ENCODE measurements around the gene NFRKB. TPM values are rescaled to one million over a fixed set of nuclear protein-coding genes. Genes with fewer than 3 reads are reported as not detected.
"Not testable (repeated sequence)": the region's sequence is repeated elsewhere in the genome, so short reads cannot be mapped to it uniquely, and the experiment has no call there.

NFRKB gene
- total RNA-seq, 2 donors from 2014 or later, result 12.3 to 16.2 TPM

- no peak overlapping the region for H3K4me3 ChIP-seq
- no peak for TF ChIP-seq CTCF (IDR thresholded peaks at IDR 0.05)
- no peak overlapping the region for H3K27ac ChIP-seq
- no peaks in the 10 kb centered on the region for H3K9me3 ChIP-seq
- no peaks in the 10 kb centered on the region for H3K27me3 ChIP-seq
- no peak for DNase-seq (ENCODE audit: low spot score)
- H3K36me3 ChIP-seq, result no peaks in the 10 kb centered on the region
- peaks cover 0 to 12% of the 10 kb centered on the region in 2 donors for H3K4me1 ChIP-seq
Observed at GRCh38 chr11:129852125-129852740, 43.1 kb downstream of the NFRKB start.

GRCh38 chr11:129849447-129850130 is 45.8 kb downstream of the NFRKB start:
- Histone ChIP-seq H3K27ac (no peak overlapping the region), H3K4me3 (no peak overlapping the region), H3K36me3 (no peaks in the 10 kb centered on the region), H3K4me1 (peaks cover 0 to 12% of the 10 kb centered on the region in 2 donors), H3K9me3 (no peaks in the 10 kb centered on the region), H3K27me3 (no peaks in the 10 kb centered on the region)
- DNase-seq (ENCODE audit: low spot score), result no peak
- no peak for TF ChIP-seq CTCF (IDR thresholded peaks at IDR 0.05)

- DNase-seq (ENCODE audit: low spot score); H3K27me3 ChIP-seq; H3K9me3 ChIP-seq; H3K4me3 ChIP-seq; H3K27ac ChIP-seq; H3K4me1 ChIP-seq; H3K36me3 ChIP-seq: not testable (repeated sequence)
Observed at GRCh38 chr11:129847361-129847760, 48.0 kb downstream of the NFRKB start.

GRCh38 chr11:129846508-129847335 is 48.7 kb downstream of the NFRKB start:
- no peaks in the 10 kb centered on the region for H3K36me3 ChIP-seq
- H3K27me3 ChIP-seq, result no peaks in the 10 kb centered on the region
- no peaks in the 10 kb centered on the region for H3K4me1 ChIP-seq
- no peaks in the 10 kb centered on the region for H3K9me3 ChIP-seq
- H3K4me3 ChIP-seq, result no peak overlapping the region
- H3K27ac ChIP-seq, result no peak overlapping the region
- DNase-seq (ENCODE audit: low spot score), result no peak
- TF ChIP-seq CTCF (IDR thresholded peaks at IDR 0.05), result no peak

Other genes starting within 250 kb of the NFRKB start
- not detected for gene TMEM45B, start 79.7 kb downstream of the NFRKB start, total RNA-seq
- gene PRDM10, start 107.3 kb upstream of the NFRKB start, total RNA-seq, result 1 to 10 TPM; 4.3 TPM
- 100 to 1,000 TPM; 326 to 454 TPM for gene APLP2, start 174.3 kb upstream of the NFRKB start, total RNA-seq

Data from right atrium auricular region (tissue), 2 donors.